H1 (cell line): Measurements from ENCODE around the gene DUSP21. TPM values are rescaled to one million over a fixed set of nuclear protein-coding genes. Genes with fewer than 3 reads are reported as not detected.
A peak's percentile ranks its signal among the peaks of the same experiment; 100 is the strongest.

ENCODE experiments used
- CTCF ChIA-PET: fragments of 300-600 bp; sonication (Branson Sonifier 250); formaldehyde crosslinking; loops from one replicate; lab custom pipeline; 2021; ENCODE audit not compliant: partially characterized antibody; lab: Charles Lee
- POLR2A ChIA-PET: fragments of 300-600 bp; sonication (Branson Sonifier 250); formaldehyde crosslinking; loops from one replicate; lab custom pipeline; 2021; ENCODE audit warnings: inconsistent platforms; ENCODE audit not compliant: partially characterized antibody; lab: Charles Lee
- DNase-seq, 2 experiments: peaks; one replicate each; pipeline versions ENCODE4 v3.0.0 to v3.0.0-alpha.2; 2010 to 2022; ENCODE audit warnings: low spot score in 2 of 2, low read depth in 1 of 2, mixed read lengths in 1 of 2
- FAIRE-seq: peaks from 2 replicates; lab custom pipeline; 2011; peaks lifted over from hg19 to GRCh38; lab: Jason Lieb, UNC
- H2AFZ ChIP-seq: 2 replicates; pipeline ENCODE4 v1.8.1; 2012; ENCODE audit warnings: low read length, inconsistent platforms
- H2AK5ac ChIP-seq: 2 replicates; pipeline ENCODE4 v1.6.1; 2013; ENCODE audit warnings: low read depth, low read length
- H2BK120ac ChIP-seq: replicated peaks from 2 replicates; pipeline ENCODE3; 2013; ENCODE audit warnings: low read depth, low read length, inconsistent platforms
- H2BK12ac ChIP-seq: 2 replicates; pipeline ENCODE4 v1.6.1; 2013; ENCODE audit warnings: low read depth, low read length
- H2BK15ac ChIP-seq: 2 replicates; pipeline ENCODE4 v1.6.1; 2013; ENCODE audit warnings: low read length
- H2BK20ac ChIP-seq: 2 replicates; pipeline ENCODE4 v1.6.1; 2013; ENCODE audit warnings: low read length
- H2BK5ac ChIP-seq: 2 replicates; pipeline ENCODE4 v1.6.1; 2013; ENCODE audit warnings: low read depth, low read length
- H3K14ac ChIP-seq: 2 replicates; pipeline ENCODE4 v1.6.1; 2013; ENCODE audit warnings: inconsistent platforms; ENCODE audit not compliant: insufficient read length
- H3K18ac ChIP-seq: 2 replicates; pipeline ENCODE4 v1.6.1; 2013; ENCODE audit warnings: low read length; ENCODE audit errors: extremely low read depth
- H3K23ac ChIP-seq: 2 replicates; pipeline ENCODE4 v1.6.1; 2013; ENCODE audit warnings: inconsistent platforms; ENCODE audit not compliant: insufficient read length
- H3K23me2 ChIP-seq: 2 replicates; pipeline ENCODE4 v1.6.1; 2013; ENCODE audit warnings: low read depth, low read length
- H3K27ac ChIP-seq: 2 replicates; pipeline ENCODE4 v1.6.1; 2011; ENCODE audit warnings: low read depth, low read length, inconsistent platforms
- H3K27me3 ChIP-seq, 4 experiments: replicated peaks in 1 of 4; 1 replicate in 1 of 4; 2 replicates in 3 of 4; pipeline versions ENCODE4 v1.6.1 to v1.8.1; 2011 to 2013; ENCODE audit warnings: low read length in 3 of 4, mild to moderate bottlenecking in 3 of 4, inconsistent platforms in 2 of 4, mixed read lengths in 2 of 4, moderate library complexity in 1 of 4; ENCODE audit not compliant: control insufficient read depth in 3 of 4, insufficient read depth in 3 of 4; ENCODE audit errors: extremely low read depth in 1 of 4
- H3K36me3 ChIP-seq, 4 experiments: 2 replicates each; pipeline versions ENCODE4 v1.6.1 to v1.8.1; 2011 to 2013; ENCODE audit warnings: mild to moderate bottlenecking in 4 of 4, low read length in 3 of 4, moderate library complexity in 2 of 4, control low read depth in 1 of 4, inconsistent platforms in 1 of 4; ENCODE audit not compliant: insufficient read depth in 4 of 4, control insufficient read depth in 2 of 4
- H3K4ac ChIP-seq: replicated peaks from 2 replicates; pipeline ENCODE3; 2013; ENCODE audit warnings: low read length, low read depth, mixed read lengths, inconsistent platforms; ENCODE audit not compliant: insufficient read length
- H3K4me1 ChIP-seq, 4 experiments: replicated peaks in 1 of 4; 1 replicate in 1 of 4; 2 replicates in 3 of 4; pipeline versions ENCODE4 v1.6.1 to v1.8.1; 2011 to 2013; ENCODE audit warnings: low read length in 3 of 4, inconsistent platforms in 2 of 4, mixed read lengths in 1 of 4; ENCODE audit not compliant: insufficient read depth in 4 of 4, control insufficient read depth in 3 of 4
- H3K4me2 ChIP-seq, 2 experiments: 2 replicates each; pipeline versions ENCODE4 v1.6.1 to v1.8.1; 2011 to 2013; ENCODE audit warnings: low read depth in 2 of 2, low read length in 2 of 2, control low read depth in 1 of 2, inconsistent platforms in 1 of 2, mild to moderate bottlenecking in 1 of 2; ENCODE audit not compliant: insufficient read depth in 1 of 2
- H3K4me3 ChIP-seq, 4 experiments: fragments of 200-600, 300-600 bp in 1 of 4; sonication (generic), shearing (Covaris generic), sonication (Bioruptor Twin) in 1 of 4; 2 replicates each; pipeline versions ENCODE4 v1.5.1 to v1.8.1; 2011 to 2016; ENCODE audit warnings: low read length in 4 of 4, low read depth in 3 of 4, control low read depth in 2 of 4, inconsistent platforms in 2 of 4, mild to moderate bottlenecking in 2 of 4, mixed read lengths in 1 of 4, moderate library complexity in 1 of 4; ENCODE audit not compliant: insufficient read depth in 2 of 4; ENCODE audit errors: extremely low read depth in 1 of 4
- H3K56ac ChIP-seq: replicated peaks from 2 replicates; pipeline ENCODE3; 2013; ENCODE audit warnings: low read depth, mild to moderate bottlenecking, mixed read lengths, low read length, inconsistent platforms; ENCODE audit not compliant: insufficient read length
- H3K79me1 ChIP-seq: 2 replicates; pipeline ENCODE4 v1.6.1; 2013; ENCODE audit warnings: low read depth, low read length, control low read depth
- H3K79me2 ChIP-seq, 2 experiments: 2 replicates each; pipeline versions ENCODE4 v1.6.1 to v1.8.1; 2012 to 2013; ENCODE audit warnings: low read length in 2 of 2, mild to moderate bottlenecking in 2 of 2, inconsistent platforms in 1 of 2; ENCODE audit not compliant: insufficient read depth in 2 of 2, control insufficient read depth in 1 of 2
- H3K9ac ChIP-seq, 4 experiments: replicated peaks in 1 of 4; 1 replicate in 1 of 4; 2 replicates in 3 of 4; pipeline versions ENCODE4 v1.6.1 to v1.8.1; 2011 to 2013; ENCODE audit warnings: low read depth in 3 of 4, low read length in 3 of 4, control low read depth in 2 of 4, mild to moderate bottlenecking in 2 of 4, moderate library complexity in 2 of 4, inconsistent platforms in 1 of 4; ENCODE audit errors: extremely low read depth in 1 of 4
- H3K9me3 ChIP-seq, 2 experiments: 2 replicates each; pipeline versions ENCODE4 v1.6.1 to v1.8.1; 2012 to 2013; ENCODE audit warnings: mild to moderate bottlenecking in 2 of 2, moderate library complexity in 2 of 2, control low read depth in 1 of 2, inconsistent platforms in 1 of 2, low read depth in 1 of 2, low read length in 1 of 2, mixed read lengths in 1 of 2; ENCODE audit not compliant: insufficient read depth in 2 of 2
- H4K20me1 ChIP-seq, 2 experiments: replicated peaks in 1 of 2; 2 replicates each; pipeline versions ENCODE3 to v1.8.1; 2011 to 2013; ENCODE audit warnings: inconsistent platforms in 2 of 2, low read length in 2 of 2, mild to moderate bottlenecking in 1 of 2; ENCODE audit not compliant: insufficient read depth in 2 of 2, control insufficient read depth in 1 of 2
- H4K5ac ChIP-seq: 2 replicates; pipeline ENCODE4 v1.6.1; 2013; ENCODE audit warnings: low read length, low read depth, mixed read lengths, inconsistent platforms; ENCODE audit not compliant: insufficient read length
- H4K8ac ChIP-seq: 2 replicates; pipeline ENCODE4 v1.8.0; 2013; ENCODE audit warnings: mild to moderate bottlenecking, moderate library complexity, low read length, inconsistent platforms; ENCODE audit not compliant: insufficient read depth; ENCODE audit errors: extremely low read depth
- H4K91ac ChIP-seq: replicated peaks from 2 replicates; pipeline ENCODE3; 2013; ENCODE audit warnings: low read length, mixed read lengths, inconsistent platforms; ENCODE audit not compliant: insufficient read length
- CHD2 ChIP-seq: IDR thresholded peaks from 2 replicates; pipeline ENCODE4 v1.6.1; 2012; ENCODE audit warnings: low read length, improper control_type of control experiment
- RNF2 ChIP-seq: fragments of 200-900, 300-1000 bp; sonication (generic); IDR thresholded peaks from 2 replicates; pipeline ENCODE4 v1.7.1; 2016; ENCODE audit warnings: borderline replicate concordance, low read depth, mild to moderate bottlenecking, antibody characterized with exemption, low read length; ENCODE audit not compliant: poor library complexity, severe bottlenecking; ENCODE audit errors: missing control alignments
- SIX5 ChIP-seq: IDR thresholded peaks from 2 replicates; pipeline ENCODE4 v1.6.1; 2011; ENCODE audit warnings: mild to moderate bottlenecking, low read depth, low read length
- YY1 ChIP-seq: IDR thresholded peaks from 2 replicates; pipeline ENCODE4 v1.6.1; 2011; ENCODE audit warnings: low read depth, mild to moderate bottlenecking, low read length
- WGBS, 2 experiments: shearing (Covaris generic) in 1 of 2; methylation state at CpG; one replicate each; pipeline versions ENCODE4 v1.1.6 to v1.1.7; 2013 to 2015; ENCODE audit warnings: low lambda C conversion rate in 2 of 2, mixed read lengths in 2 of 2, inconsistent platforms in 1 of 2, low coverage in 1 of 2, missing lambda C conversion rate in 1 of 2; ENCODE audit not compliant: insufficient replicate concordance in 2 of 2, insufficient coverage in 1 of 2, insufficient read length in 1 of 2; ENCODE audit errors: extremely low coverage in 1 of 2, missing lambda C conversion rate in 1 of 2; 5-methylcytosine and 5-hydroxymethylcytosine counted together
- polyA plus RNA-seq, 7 experiments: library from polyadenylated mRNA; depleted of rRNA in 3 of 7; stranded (reverse) in 5 of 7; unstranded in 2 of 7; fragments of >200 nt in 5 of 7; fragments of 200-250 nt in 2 of 7; gene quantifications; 1 replicate in 5 of 7; 2 replicates in 1 of 7; 4 replicates in 1 of 7; pipeline versions ENCODE4 v1.2.1 to v1.2.3, GENCODE V29; 2011 to 2013; ENCODE audit warnings: missing spikeins in 2 of 7, mixed read lengths in 2 of 7
- total RNA-seq: library from RNA; stranded (reverse); fragmentation: NEBNext Ultra II Directional; extraction: Animal tissue kit (Norgen Biotek cat#: 25700); gene quantifications from 2 replicates; pipeline ENCODE4 v1.2.1, GENCODE V29; 2021

Gene DUSP21
- total and polyA plus RNA-seq, 2 of the 8 experiments (the other 6 are each of a cell fraction or from before 2014, with no cell fraction given): not detected

DNA sequence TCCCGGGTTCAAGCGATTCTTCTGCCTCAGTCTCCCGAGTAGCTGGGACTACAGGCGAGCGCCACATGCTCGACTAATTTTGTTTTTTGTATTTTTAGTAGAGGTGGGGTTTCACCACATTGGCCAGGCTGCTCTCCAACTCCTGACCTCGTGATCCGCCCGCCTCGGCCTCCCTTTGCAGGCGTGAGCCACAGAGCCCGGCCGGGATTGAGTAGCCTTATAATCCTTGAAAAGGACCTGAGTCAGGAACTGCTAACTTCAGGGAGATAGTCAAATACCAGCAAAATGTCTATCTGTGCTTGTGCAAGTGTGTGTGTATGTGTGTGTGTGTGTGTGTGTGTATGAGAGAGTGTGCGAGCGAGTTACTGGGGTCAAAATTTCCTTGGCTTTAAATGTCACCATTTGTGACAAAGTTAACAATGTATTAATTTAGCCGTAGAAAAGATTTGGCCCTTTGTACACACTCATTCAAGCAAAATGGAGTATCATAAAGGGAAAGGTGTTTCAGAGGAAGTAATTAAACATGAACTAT, 27.4 kb downstream of the DUSP21 start:
- no peak overlapping the region for H4K8ac ChIP-seq
- H3K36me3 ChIP-seq: no peaks in the 10 kb centered on the region
- H3K4me3 ChIP-seq: peak overlapping the region; percentile 39 to 84 (median 68); a peak in 5 of 8 replicates
- H4K5ac ChIP-seq: no peak overlapping the region
- H3K9me3 ChIP-seq: no peaks in the 10 kb centered on the region
- no peak overlapping the region for H3K18ac ChIP-seq
- no peak overlapping the region for H2BK15ac ChIP-seq
- no peak overlapping the region for H2AFZ ChIP-seq
- ChIA-PET CTCF (interaction anchor here (0.7 to 0.9 kb wide), 3 partner anchors 7 to 257 kb away, joined by 3 read pairs; no protein-coding TSS in a partner anchor), POLR2A (no interaction called here)
- TF ChIP-seq SIX5 (no peak), RNF2 (no peak), YY1 (no peak), CHD2 (no peak)
- H3K79me2 ChIP-seq: peaks cover 0 to 31% of the 10 kb centered on the region in 2 experiments; a peak in 3 of 4 replicates
- no peak overlapping the region for H2BK5ac ChIP-seq
- H3K9ac ChIP-seq: no peak overlapping the region
- H4K20me1 ChIP-seq: no peaks in the 10 kb centered on the region
- no peak overlapping the region for H3K56ac ChIP-seq
- H3K79me1 ChIP-seq: no peaks in the 10 kb centered on the region
- no peak overlapping the region for H2BK20ac ChIP-seq
- 78% methylated on average over 7 of the region's 16 CpGs; no CpG with 5 or more reads in 1 of the 2 experiments for WGBS, 2 experiments
- H4K91ac ChIP-seq: no peak overlapping the region
- H3K4ac ChIP-seq: no peak overlapping the region
- no peak for DNase-seq
- H3K23me2 ChIP-seq: peaks cover 4% of the 10 kb centered on the region; the same call in 1 of the 2 replicates
- no peak overlapping the region for H3K27ac ChIP-seq
- H2BK120ac ChIP-seq: no peak overlapping the region
- no peaks in the 10 kb centered on the region for H3K27me3 ChIP-seq
- no peak overlapping the region for H3K14ac ChIP-seq
- FAIRE-seq: no peak
- no peak overlapping the region for H3K23ac ChIP-seq
- no peak overlapping the region for H2BK12ac ChIP-seq
- peak overlapping the region; percentile 60 to 67; a peak in 3 of 4 replicates for H3K4me2 ChIP-seq
- peaks cover 0 to 2% (median 0%) of the 10 kb centered on the region in 4 experiments; a peak in 2 of 7 replicates for H3K4me1 ChIP-seq
- H2AK5ac ChIP-seq: no peak overlapping the region
